NB4 (cell line): Measurements from ENCODE around the gene FBXL13.
"Not testable (repeated sequence)": the region's sequence is repeated elsewhere in the genome, so short reads cannot be mapped to it uniquely, and the experiment has no call there.

Experiments used
- CTCF ChIP-seq: IDR thresholded peaks from one replicate; pipeline ENCODE4 v1.5.1; 2012; ENCODE audit warnings: low read depth, low read length
- MAX ChIP-seq: IDR thresholded peaks from 2 replicates; pipeline ENCODE4 v1.6.1; 2011; ENCODE audit warnings: low read depth, low read length
- MYC ChIP-seq: IDR thresholded peaks from 2 replicates; pipeline ENCODE4 v1.6.1; 2011; ENCODE audit warnings: low read depth, low read length
- POLR2A ChIP-seq: IDR thresholded peaks from 2 replicates; pipeline ENCODE4 v1.6.1; 2011; ENCODE audit warnings: mild to moderate bottlenecking; ENCODE audit not compliant: insufficient read length; ENCODE audit errors: extremely low read depth

GRCh38 chr7:102958004-102958403 lies 116.6 kb downstream of the FBXL13 start:
- TF ChIP-seq POLR2A, CTCF, MAX, MYC: not testable (repeated sequence)
